Liver (tissue), 9 donors: ENCODE measurements around the gene CLIP2. TPM values are rescaled to one million over a fixed set of nuclear protein-coding genes. Genes with fewer than 3 reads are reported as not detected.
"Not testable (repeated sequence)": the region's sequence is repeated elsewhere in the genome, so short reads cannot be mapped to it uniquely, and the experiment has no call there.

Experiments
- DNase-seq: peaks from one replicate; pipeline ENCODE4 v3.0.0-alpha.2; 2017; ENCODE audit warnings: low spot score
- H3K27ac ChIP-seq, 2 donors: one replicate each; pipeline ENCODE4 v1.7.0; 2013; ENCODE audit warnings: inconsistent platforms in 2 of 2, low read length in 2 of 2, control low read depth in 1 of 2, low read depth in 1 of 2, mild to moderate bottlenecking in 1 of 2
- H3K27me3 ChIP-seq, 4 donors: one replicate each; pipeline versions ENCODE4 v1.6.1 to v1.7.0; 2013; ENCODE audit warnings: low read length in 3 of 4, inconsistent platforms in 1 of 4, mild to moderate bottlenecking in 1 of 4, moderate library complexity in 1 of 4; ENCODE audit not compliant: control insufficient read depth in 4 of 4, insufficient read depth in 4 of 4
- H3K36me3 ChIP-seq, 4 donors: one replicate each; pipeline versions ENCODE4 v1.6.1 to v1.7.0; 2013; ENCODE audit warnings: low read length in 3 of 4, mild to moderate bottlenecking in 3 of 4, low read depth in 1 of 4, moderate library complexity in 1 of 4; ENCODE audit not compliant: control insufficient read depth in 4 of 4, insufficient read depth in 3 of 4
- H3K4me1 ChIP-seq, 4 donors: one replicate each; pipeline versions ENCODE4 v1.6.1 to v1.7.0; 2013; ENCODE audit warnings: low read length in 3 of 4, mild to moderate bottlenecking in 3 of 4, moderate library complexity in 1 of 4; ENCODE audit not compliant: control insufficient read depth in 4 of 4, insufficient read depth in 4 of 4
- H3K4me3 ChIP-seq, 3 donors: one replicate each; pipeline versions ENCODE4 v1.6.1 to v1.7.0; 2013; ENCODE audit warnings: low read length in 3 of 3, control low read depth in 1 of 3, low read depth in 1 of 3, mild to moderate bottlenecking in 1 of 3
- H3K9ac ChIP-seq, 2 donors: one replicate each; pipeline ENCODE4 v1.7.0; 2013; ENCODE audit warnings: low read length in 2 of 2, mild to moderate bottlenecking in 2 of 2, moderate library complexity in 2 of 2, control low read depth in 1 of 2, low read depth in 1 of 2
- H3K9me3 ChIP-seq, 4 donors: one replicate each; pipeline versions ENCODE4 v1.6.1 to v1.7.0; 2013; ENCODE audit warnings: low read length in 3 of 4; ENCODE audit not compliant: control insufficient read depth in 4 of 4
- ATF3 ChIP-seq: IDR thresholded peaks from 2 replicates; pipeline ENCODE4 v1.6.1; 2016; ENCODE audit warnings: antibody characterized with exemption
- CTCF ChIP-seq: fragments of 150-350 bp; IDR thresholded peaks from 2 replicates; pipeline ENCODE4 v1.5.1; 2017; ENCODE audit warnings: improper control_type of control experiment, low read depth, low read length; ENCODE audit not compliant: missing input control
- EGR1 ChIP-seq, 2 donors: IDR thresholded peaks; 2 replicates each; pipeline ENCODE4 v1.6.1; 2016 to 2018; ENCODE audit warnings: antibody characterized with exemption in 2 of 2, low read depth in 2 of 2
- FOXA1 ChIP-seq: IDR thresholded peaks from 2 replicates; pipeline ENCODE4 v1.6.1; 2016; ENCODE audit warnings: antibody characterized with exemption
- FOXA2 ChIP-seq: IDR thresholded peaks from 2 replicates; pipeline ENCODE4 v1.6.1; 2016; ENCODE audit warnings: antibody characterized with exemption
- GABPA ChIP-seq, 2 donors: IDR thresholded peaks in 1 of 2; conservative IDR thresholded peaks in 1 of 2; 2 replicates each; pipeline ENCODE4 v1.6.1; 2016; ENCODE audit warnings: antibody characterized with exemption in 2 of 2, mild to moderate bottlenecking in 1 of 2, moderate library complexity in 1 of 2
- HNF4G ChIP-seq: IDR thresholded peaks from 2 replicates; pipeline ENCODE4 v1.6.1; 2016; ENCODE audit warnings: antibody characterized with exemption
- JUND ChIP-seq, 2 donors: IDR thresholded peaks; 2 replicates each; pipeline ENCODE4 v1.6.1; 2016; ENCODE audit warnings: antibody characterized with exemption in 2 of 2
- NR2F2 ChIP-seq: IDR thresholded peaks from 2 replicates; pipeline ENCODE4 v1.6.1; 2016; ENCODE audit warnings: antibody characterized with exemption
- RAD21 ChIP-seq, 2 donors: IDR thresholded peaks; 2 replicates each; pipeline ENCODE4 v1.6.1; 2016; ENCODE audit warnings: antibody characterized with exemption in 2 of 2, mild to moderate bottlenecking in 2 of 2
- REST ChIP-seq: IDR thresholded peaks from 2 replicates; pipeline ENCODE4 v1.6.1; 2016; ENCODE audit warnings: antibody characterized with exemption, mild to moderate bottlenecking
- RXRA ChIP-seq, 2 donors: IDR thresholded peaks; 2 replicates each; pipeline ENCODE4 v1.6.1; 2017 to 2018; ENCODE audit warnings: antibody characterized with exemption in 2 of 2, mild to moderate bottlenecking in 1 of 2
- SP1 ChIP-seq: IDR thresholded peaks from 2 replicates; pipeline ENCODE4 v1.6.1; 2018; ENCODE audit warnings: antibody characterized with exemption, mild to moderate bottlenecking
- YY1 ChIP-seq: IDR thresholded peaks from 2 replicates; pipeline ENCODE4 v1.6.1; 2016; ENCODE audit warnings: antibody characterized with exemption, mild to moderate bottlenecking
- ZBTB33 ChIP-seq: IDR thresholded peaks from 2 replicates; pipeline ENCODE4 v1.6.1; 2016; ENCODE audit warnings: antibody characterized with exemption
- WGBS: extraction: QIAGEN DNeasy Blood & Tissue Kit; methylation state at CpG from one replicate; pipeline ENCODE4 v1.1.7; 2013; 5-methylcytosine and 5-hydroxymethylcytosine counted together
- polyA plus RNA-seq, 2 donors: library from polyadenylated mRNA; stranded (reverse) in 1 of 2; unstranded in 1 of 2; fragments of 200-250 nt in 1 of 2; fragments of >200 nt in 1 of 2; fragmentation: Nextera tagmentation in 1 of 2; extraction: Ambion mirVana in 1 of 2; gene quantifications; one replicate each; pipeline versions ENCODE4 v1.2.1 to v1.2.3, GENCODE V29; 2013 to 2015
- total RNA-seq, 2 donors: library from RNA; depleted of rRNA; stranded (reverse); fragments of >200 nt; gene quantifications; one replicate each; pipeline ENCODE4 v1.2.3, GENCODE V29; 2014
- TF ChIP-seq, protein P1 (sequence below): IDR thresholded peaks from 2 replicates; pipeline ENCODE4 v1.6.1; 2016; ENCODE audit warnings: antibody characterized with exemption
- donor health status: healthy.
- donor health status: healthy.
- donor health status: healthy.
- donor health status: healthy.
- donor health status: healthy.

The CLIP2 gene
- total and polyA plus RNA-seq, 4 donors: 1.4 to 6.3 (median 2.5) TPM

DNA sequence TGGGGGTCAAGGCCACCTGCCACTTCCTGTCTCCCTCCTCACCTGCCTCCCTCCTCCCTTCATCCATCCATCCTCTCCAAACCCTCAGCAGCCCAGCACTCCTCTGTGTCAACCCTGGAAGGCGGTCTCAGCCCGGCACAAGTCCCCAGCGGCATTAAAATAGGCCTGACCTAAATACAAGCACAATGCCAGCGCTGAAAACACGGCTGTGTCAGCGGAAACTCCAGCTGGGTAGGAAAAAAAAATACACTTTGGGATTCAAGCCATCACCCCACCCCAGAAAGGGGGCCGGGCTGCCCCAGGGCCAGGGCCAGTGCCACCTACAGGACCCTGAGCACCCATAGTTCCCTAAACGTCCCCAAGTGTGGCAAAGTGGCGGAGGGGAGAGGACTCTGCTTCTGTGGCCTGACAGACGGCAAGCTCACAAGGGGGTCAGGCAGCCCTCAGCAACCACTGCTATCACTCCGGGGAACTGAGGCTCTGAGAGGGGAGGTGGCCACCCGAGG, 141.8 kb downstream of the CLIP2 start:
- H3K27ac ChIP-seq: no peak overlapping the region
- H3K4me3 ChIP-seq: no peak overlapping the region
- no peak overlapping the region for H3K9ac ChIP-seq
- 86% methylated on average over 12 of the region's 12 CpGs for WGBS
- no peaks in the 10 kb centered on the region for H3K27me3 ChIP-seq
- no peaks in the 10 kb centered on the region for H3K36me3 ChIP-seq
- H3K9me3 ChIP-seq: no peaks in the 10 kb centered on the region
- DNase-seq: no peak
- H3K4me1 ChIP-seq: no peaks in the 10 kb centered on the region
- TF ChIP-seq EGR1 (IDR thresholded peaks at IDR 0.05; ENCODE audit: low read depth in 2 of 2) (no peak), SP1 (no peak), GABPA (IDR thresholded peaks at IDR 0.05 in 1 of 2, conservative IDR thresholded peaks at IDR 0.05 in 1 of 2) (no peak), RXRA (IDR thresholded peaks at IDR 0.05) (no peak), FOXA1 (no peak), ATF3 (no peak), HNF4G (no peak), REST (no peak), CTCF (no peak), FOXA2 (no peak)
- TF ChIP-seq, protein P1, sequence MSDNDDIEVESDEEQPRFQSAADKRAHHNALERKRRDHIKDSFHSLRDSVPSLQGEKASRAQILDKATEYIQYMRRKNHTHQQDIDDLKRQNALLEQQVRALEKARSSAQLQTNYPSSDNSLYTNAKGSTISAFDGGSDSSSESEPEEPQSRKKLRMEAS: no peak

DNA sequence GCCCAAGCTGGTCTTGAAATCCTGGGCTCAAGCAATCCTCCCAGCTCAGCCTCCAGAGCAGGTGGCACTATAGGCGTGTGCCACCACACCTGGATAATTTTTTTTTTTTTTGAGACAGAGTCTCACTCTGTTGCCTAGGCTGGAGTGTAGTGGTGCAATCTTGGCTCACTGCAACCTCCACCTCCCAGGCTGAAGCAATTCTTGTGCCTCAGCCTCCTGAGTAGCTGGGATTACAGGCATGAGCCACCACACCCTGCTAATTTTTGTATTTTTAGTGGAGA, 148.0 kb downstream of the CLIP2 start:
- H3K27me3 ChIP-seq, H3K36me3 ChIP-seq, H3K4me3 ChIP-seq, H3K4me1 ChIP-seq, H3K9me3 ChIP-seq, DNase-seq, H3K9ac ChIP-seq, H3K27ac ChIP-seq: not testable (repeated sequence)
- WGBS: 93% methylated on average over 1 of the region's 1 CpG

DNA sequence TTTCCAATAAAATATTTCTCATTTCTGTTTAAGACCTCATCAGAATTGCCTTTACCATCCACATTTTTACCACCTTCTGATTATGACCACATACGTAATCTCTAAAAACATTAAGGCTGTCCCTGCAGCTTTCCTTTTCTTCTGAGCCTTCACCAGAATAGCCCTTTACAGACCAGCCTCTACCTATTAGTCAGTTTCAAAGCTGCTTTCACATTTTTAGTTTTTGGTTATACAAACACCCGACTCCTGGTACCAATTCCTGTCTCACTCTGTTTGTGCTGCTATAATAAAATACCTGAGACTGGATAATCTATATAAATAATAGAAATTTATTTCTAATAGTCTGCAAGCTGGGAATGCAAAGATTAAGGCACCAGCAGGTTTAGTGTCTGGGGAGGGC, 149.1 kb downstream of the CLIP2 start:
- peaks cover 0 to 4% (median 0%) of the 10 kb centered on the region in 4 donors for H3K9me3 ChIP-seq
- no peak overlapping the region for H3K27ac ChIP-seq
- no peak for DNase-seq
- H3K4me1 ChIP-seq: no peaks in the 10 kb centered on the region
- no peaks in the 10 kb centered on the region for H3K27me3 ChIP-seq
- H3K9ac ChIP-seq: no peak overlapping the region
- H3K36me3 ChIP-seq: no peaks in the 10 kb centered on the region
- 97% methylated on average over 2 of the region's 2 CpGs for WGBS
- H3K4me3 ChIP-seq: no peak overlapping the region
- TF ChIP-seq RXRA (IDR thresholded peaks at IDR 0.05) (no peak), GABPA (IDR thresholded peaks at IDR 0.05 in 1 of 2, conservative IDR thresholded peaks at IDR 0.05 in 1 of 2) (no peak), FOXA2 (no peak), YY1 (no peak), ZBTB33 (no peak), JUND (IDR thresholded peaks at IDR 0.05) (no peak), RAD21 (IDR thresholded peaks at IDR 0.05) (no peak), NR2F2 (no peak), CTCF (no peak), SP1 (no peak)
